Natural killer cell (primary cell): Measurements from ENCODE around the gene ADI1. TPM values are rescaled to one million over a fixed set of nuclear protein-coding genes. Genes with fewer than 3 reads are reported as not detected.
A peak's percentile ranks its signal among the peaks of the same experiment; 100 is the strongest.

Experiments
- ATAC-seq, 3 donors: fragments of 150-1000 bp in 2 of 3; fragments of 200-7000 bp in 1 of 3; cut with Tn5 transposase; 1 replicate in 1 of 3; 2 replicates in 2 of 3; pipeline ENCODE4 v1.10.0; 2021; ENCODE audit warnings: mild to moderate bottlenecking in 2 of 3, moderate library complexity in 2 of 3
- DNase-seq, 2 donors: peaks; one replicate each; pipeline versions ENCODE4 v3.0.0 to v3.0.0-alpha.2; 2013 to 2021; ENCODE audit warnings: mixed read lengths in 1 of 2
- H3K27ac ChIP-seq: one replicate; pipeline ENCODE4 v1.5.1; 2013; ENCODE audit warnings: mild to moderate bottlenecking, low read length
- H3K27me3 ChIP-seq: one replicate; pipeline ENCODE4 v1.6.1; 2013; ENCODE audit warnings: low read length; ENCODE audit not compliant: control insufficient read depth, insufficient read depth
- H3K36me3 ChIP-seq: one replicate; pipeline ENCODE4 v1.6.1; 2013; ENCODE audit warnings: low read length; ENCODE audit not compliant: control insufficient read depth, insufficient read depth
- H3K4me1 ChIP-seq: one replicate; pipeline ENCODE4 v1.6.1; 2013; ENCODE audit warnings: low read length; ENCODE audit not compliant: control insufficient read depth, insufficient read depth
- H3K4me3 ChIP-seq: one replicate; pipeline ENCODE4 v1.5.1; 2013; ENCODE audit warnings: low read length
- H3K9me3 ChIP-seq: one replicate; pipeline ENCODE4 v1.6.1; 2013; ENCODE audit warnings: low read length; ENCODE audit not compliant: control insufficient read depth, insufficient read depth
- H3K27ac Mint-ChIP-seq, 2 donors: one replicate each; pipeline ENCODE4 v1.8.0; 2022; ENCODE audit warnings: mild to moderate bottlenecking in 2 of 2, mixed read lengths in 2 of 2, moderate library complexity in 1 of 2
- H3K27me3 Mint-ChIP-seq, 2 donors: one replicate each; pipeline ENCODE4 v1.8.0; 2022; ENCODE audit warnings: low read depth in 2 of 2, mixed read lengths in 2 of 2
- H3K36me3 Mint-ChIP-seq: one replicate; pipeline ENCODE4 v1.8.0; 2022; ENCODE audit warnings: mixed read lengths
- H3K4me1 Mint-ChIP-seq, 2 donors: one replicate each; pipeline ENCODE4 v1.8.0; 2022; ENCODE audit warnings: mixed read lengths in 2 of 2
- H3K4me3 Mint-ChIP-seq: one replicate; pipeline ENCODE4 v1.8.0; 2022; ENCODE audit warnings: mild to moderate bottlenecking, moderate library complexity, mixed read lengths
- H3K9me3 Mint-ChIP-seq, 2 donors: one replicate each; pipeline ENCODE4 v1.8.0; 2022; ENCODE audit warnings: mixed read lengths in 2 of 2
- CTCF ChIP-seq: fragments of 200-600 bp; IDR thresholded peaks from one replicate; pipeline ENCODE4 v1.8.0; 2022; ENCODE audit warnings: antibody characterized with exemption
- WGBS: methylation state at CpG from one replicate; pipeline ENCODE4 v1.1.7; 2013; ENCODE audit warnings: missing lambda C conversion rate; ENCODE audit not compliant: insufficient coverage; 5-methylcytosine and 5-hydroxymethylcytosine counted together
- intact Hi-C: fragments of 100-400 bp; cut with micrococcal nuclease; formaldehyde crosslinking; loops from one replicate; pipeline ENCODE4 v1.14.2; 2022
- total RNA-seq, 4 donors: library from RNA; stranded (reverse); fragments of 120-200 nt in 1 of 4; gene quantifications; one replicate each; pipeline versions ENCODE4 v1.2.3 to v1.2.4, GENCODE V29; 2013 to 2022

The ADI1 gene
- total RNA-seq, 3 donors from 2014 or later (not counting 1 experiment from before 2014, with no cell fraction given), result 15.9 to 23.0 (median 17.4) TPM

GRCh38 chr2:3536682-3537632 is 17.6 kb upstream of the ADI1 start:
- H3K9me3 ChIP-seq, result no peaks in the 10 kb centered on the region
- TF ChIP-seq CTCF, result no peak
- intact Hi-C loops, result no loop called here
- ATAC-seq (peak in 2 of 3 donors; percentile 62 to 70), DNase-seq (peak in 1 of 2 donors; percentile 41)
- Mint-ChIP-seq H3K4me1 (peaks cover 6 to 15% of the 10 kb centered on the region in 2 donors), H3K27me3 (no peaks in the 10 kb centered on the region), H3K27ac (peak overlapping the region; percentile 85 to 89), H3K36me3 (no peaks in the 10 kb centered on the region), H3K4me3 (peak overlapping the region; percentile 93), H3K9me3 (no peaks in the 10 kb centered on the region)
- H3K36me3 ChIP-seq, result peaks cover 6% of the 10 kb centered on the region
- H3K27ac ChIP-seq, result no peak overlapping the region
- no peaks in the 10 kb centered on the region for H3K27me3 ChIP-seq
- peak overlapping the region; percentile 25 for H3K4me3 ChIP-seq
- peaks cover 11% of the 10 kb centered on the region for H3K4me1 ChIP-seq
- WGBS, result 85% methylated on average over 14 of the region's 16 CpGs

GRCh38 chr2:3535794-3536681 is 16.7 kb upstream of the ADI1 start:
- no peak for TF ChIP-seq CTCF
- H3K27me3 ChIP-seq, result no peaks in the 10 kb centered on the region
- peak overlapping the region; percentile 93 for H3K4me3 Mint-ChIP-seq
- peaks cover 6% of the 10 kb centered on the region for H3K36me3 ChIP-seq
- no peaks in the 10 kb centered on the region for H3K9me3 Mint-ChIP-seq
- DNase-seq (no peak), ATAC-seq (peak; percentile 58 to 73 (median 71))
- peak overlapping the region; percentile 85 to 89 for H3K27ac Mint-ChIP-seq
- no peaks in the 10 kb centered on the region for H3K27me3 Mint-ChIP-seq
- peak overlapping the region; percentile 25 for H3K4me3 ChIP-seq
- intact Hi-C loops, result no loop called here
- H3K4me1 ChIP-seq, result peaks cover 11% of the 10 kb centered on the region
- peak overlapping the region; percentile 43 for H3K27ac ChIP-seq
- no peaks in the 10 kb centered on the region for H3K36me3 Mint-ChIP-seq
- H3K9me3 ChIP-seq, result no peaks in the 10 kb centered on the region
- 74% methylated on average over 24 of the region's 24 CpGs for WGBS
- peaks cover 6 to 15% of the 10 kb centered on the region in 2 donors for H3K4me1 Mint-ChIP-seq

GRCh38 chr2:3535467-3535793 is 16.1 kb upstream of the ADI1 start:
- H3K4me1 Mint-ChIP-seq, result peaks cover 6 to 15% of the 10 kb centered on the region in 2 donors
- peak overlapping the region; percentile 93 for H3K4me3 Mint-ChIP-seq
- no peaks in the 10 kb centered on the region for H3K9me3 Mint-ChIP-seq
- Histone ChIP-seq H3K27ac (peak overlapping the region; percentile 23), H3K4me1 (peaks cover 11% of the 10 kb centered on the region), H3K27me3 (no peaks in the 10 kb centered on the region), H3K4me3 (no peak overlapping the region), H3K36me3 (peaks cover 3% of the 10 kb centered on the region), H3K9me3 (no peaks in the 10 kb centered on the region)
- ATAC-seq, result no peak
- H3K36me3 Mint-ChIP-seq, result no peaks in the 10 kb centered on the region
- DNase-seq, result no peak
- H3K27ac Mint-ChIP-seq, result peak overlapping the region; percentile 85 to 89
- no peaks in the 10 kb centered on the region for H3K27me3 Mint-ChIP-seq
- 81% methylated on average over 5 of the region's 5 CpGs for WGBS
- intact Hi-C loops, result no loop called here
- no peak for TF ChIP-seq CTCF
